A549 (cell line): ENCODE data around the gene RNF167. TPM values are rescaled to one million over a fixed set of nuclear protein-coding genes. Genes with fewer than 3 reads are reported as not detected.

Experiments used
- ATAC-seq, 2 experiments: fragments of 200-7000 bp in 1 of 2; fragments of >200 bp in 1 of 2; cut with Nextera tagmentation in 1 of 2; cut with Tn5 transposase in 1 of 2; 3 replicates each; pipeline versions ENCODE4 v1.8.0 to v1.9.1; 2018 to 2020; ENCODE audit warnings: mild to moderate bottlenecking in 1 of 2, moderate library complexity in 1 of 2
- CTCF ChIA-PET: fragments of 300-600 bp; sonication (Branson Sonifier 250); formaldehyde crosslinking; extraction: SDS; loops from one replicate; lab custom pipeline; 2021; ENCODE audit warnings: antibody characterized with exemption, inconsistent platforms; lab: Yijun Ruan, JAX
- POLR2A ChIA-PET: fragments of 350-600 bp; formaldehyde crosslinking; extraction: SDS; loops from one replicate; lab custom pipeline; 2021; ENCODE audit warnings: antibody characterized with exemption, inconsistent platforms; lab: Yijun Ruan, JAX
- DNase-seq, 2 experiments: peaks; one replicate each; pipeline versions ENCODE4 v3.0.0 to v3.0.0-alpha.2; 2011 to 2016; ENCODE audit warnings: low read depth in 1 of 2, low spot score in 1 of 2
- FAIRE-seq: peaks from 2 replicates; lab custom pipeline; 2011; peaks lifted over from hg19 to GRCh38; lab: Jason Lieb, UNC
- H3K27ac ChIP-seq, 2 experiments: fragments of >200 bp; sonication (Bioruptor Twin); formaldehyde crosslinking; 3 replicates each; pipeline ENCODE4 v1.5.1; 2016 to 2017
- H3K4me1 ChIP-seq: fragments of >200 bp; sonication (Bioruptor Twin); formaldehyde crosslinking; 3 replicates; pipeline ENCODE4 v1.6.1; 2016
- H3K4me2 ChIP-seq: fragments of >200 bp; sonication (Bioruptor Twin); formaldehyde crosslinking; 3 replicates; pipeline ENCODE4 v1.6.1; 2016
- H3K4me3 ChIP-seq: fragments of >200 bp; sonication (Bioruptor Twin); formaldehyde crosslinking; 3 replicates; pipeline ENCODE4 v1.5.1; 2016
- H3K9me3 ChIP-seq: fragments of >200 bp; sonication (Bioruptor Twin); formaldehyde crosslinking; 3 replicates; pipeline ENCODE4 v1.6.1; 2016
- BCL3 ChIP-seq: fragments of >200 bp; sonication (Bioruptor Twin); formaldehyde crosslinking; IDR thresholded peaks from 3 replicates; pipeline ENCODE4 v1.6.1; 2016
- BHLHE40 ChIP-seq: IDR thresholded peaks from 2 replicates; pipeline ENCODE4 v1.6.1; 2012; ENCODE audit warnings: low read depth, low read length, inconsistent platforms
- CBX2 ChIP-seq: fragments of 200-600 bp; sonication (generic); IDR thresholded peaks from 2 replicates; pipeline ENCODE4 v1.6.1; 2016; ENCODE audit warnings: low read depth, mild to moderate bottlenecking, borderline replicate concordance
- CEBPB ChIP-seq, 2 experiments: fragments of >200 bp in 1 of 2; sonication (Bioruptor Twin) in 1 of 2; formaldehyde crosslinking in 1 of 2; IDR thresholded peaks; 2 replicates each; pipeline ENCODE4 v1.6.1; 2012 to 2016
- CHD2 ChIP-seq: fragments of 150-350 bp; IDR thresholded peaks from 2 replicates; pipeline ENCODE4 v1.6.1; 2014; ENCODE audit warnings: low read length; ENCODE audit not compliant: partially characterized antibody
- CTCF ChIP-seq: fragments of >200 bp; sonication (Bioruptor Twin); formaldehyde crosslinking; IDR thresholded peaks from 3 replicates; pipeline ENCODE4 v1.5.1; 2016
- EHF ChIP-seq: fragments of 250-450 bp; sonication (Bioruptor Pico); IDR thresholded peaks from 2 replicates; pipeline ENCODE4 v1.5.0; 2020; ENCODE audit warnings: mild to moderate bottlenecking
- EHMT2 ChIP-seq: fragments of 200-600 bp; sonication (generic); IDR thresholded peaks from 2 replicates; pipeline ENCODE4 v1.6.1; 2016; ENCODE audit warnings: antibody characterized with exemption, low read depth, mild to moderate bottlenecking, moderate library complexity
- EP300 ChIP-seq, 2 experiments: fragments of >200 bp; sonication (Bioruptor Twin); formaldehyde crosslinking; IDR thresholded peaks; 2 replicates in 1 of 2; 3 replicates in 1 of 2; pipeline ENCODE4 v1.6.1; 2016 to 2017
- ESRRA ChIP-seq: fragments of 150-350 bp; IDR thresholded peaks from 2 replicates; pipeline ENCODE4 v1.6.1; 2014; ENCODE audit warnings: mild to moderate bottlenecking, low read length, borderline replicate concordance
- FOSB ChIP-seq: fragments of 250-450 bp; sonication (Bioruptor Pico); IDR thresholded peaks from 2 replicates; pipeline ENCODE4 v1.5.0; 2020; ENCODE audit warnings: mild to moderate bottlenecking, moderate library complexity
- FOXS1 ChIP-seq: fragments of 250-450 bp; sonication (Bioruptor Pico); IDR thresholded peaks from 2 replicates; pipeline ENCODE4 v1.5.0; 2020; ENCODE audit warnings: mild to moderate bottlenecking, moderate library complexity
- HOXA7 ChIP-seq: fragments of 250-450 bp; sonication (Bioruptor Pico); IDR thresholded peaks from 2 replicates; pipeline ENCODE4 v1.5.0; 2020; ENCODE audit warnings: mild to moderate bottlenecking, moderate library complexity
- HOXB13 ChIP-seq: fragments of 250-450 bp; sonication (Bioruptor Pico); IDR thresholded peaks from 2 replicates; pipeline ENCODE4 v1.5.0; 2020; ENCODE audit warnings: low read depth, mild to moderate bottlenecking, moderate library complexity
- JUN ChIP-seq, 2 experiments: fragments of >200 bp; sonication (Bioruptor Twin); formaldehyde crosslinking; IDR thresholded peaks; 2 replicates in 1 of 2; 3 replicates in 1 of 2; pipeline ENCODE4 v1.6.1; 2016 to 2017
- JUNB ChIP-seq: fragments of >200 bp; sonication (Bioruptor Twin); formaldehyde crosslinking; IDR thresholded peaks from 2 replicates; pipeline ENCODE4 v1.6.1; 2016
- KDM1A ChIP-seq: fragments of 200-600 bp; sonication (generic); IDR thresholded peaks from 2 replicates; pipeline ENCODE4 v1.6.1; 2016; ENCODE audit warnings: low read depth, mild to moderate bottlenecking
- KDM5A ChIP-seq: fragments of 200-600 bp; sonication (generic); IDR thresholded peaks from 2 replicates; pipeline ENCODE4 v1.6.1; 2016; ENCODE audit warnings: antibody characterized with exemption, mild to moderate bottlenecking
- MAFK ChIP-seq: fragments of 450-650 bp; IDR thresholded peaks from 2 replicates; pipeline ENCODE4 v1.6.1; 2014; ENCODE audit not compliant: partially characterized antibody
- NFE2L2 ChIP-seq: fragments of 150-350 bp; conservative IDR thresholded peaks from 2 replicates; pipeline ENCODE4 v1.6.1; 2014; ENCODE audit warnings: low read length
- NPAS2 ChIP-seq: fragments of 250-450 bp; sonication (Bioruptor Pico); IDR thresholded peaks from 2 replicates; pipeline ENCODE4 v1.8.0; 2022; ENCODE audit warnings: mild to moderate bottlenecking, moderate library complexity, borderline replicate concordance
- NR3C1 ChIP-seq: fragments of >200 bp; sonication (Bioruptor Twin); formaldehyde crosslinking; IDR thresholded peaks from 3 replicates; pipeline ENCODE4 v1.6.1; 2017
- PHF8 ChIP-seq: fragments of 200-600 bp; sonication (generic); IDR thresholded peaks from 2 replicates; pipeline ENCODE4 v1.6.1; 2016; ENCODE audit warnings: low read depth, mild to moderate bottlenecking, antibody characterized with exemption, moderate library complexity, borderline replicate concordance
- POLR2AphosphoS2 ChIP-seq: conservative IDR thresholded peaks from 2 replicates; pipeline ENCODE4 v1.6.1; 2012; ENCODE audit warnings: low read length, improper control_type of control experiment, inconsistent platforms
- RARB ChIP-seq: fragments of 250-450 bp; sonication (Bioruptor Pico); IDR thresholded peaks from 2 replicates; pipeline ENCODE4 v1.8.0; 2021; ENCODE audit warnings: mild to moderate bottlenecking, moderate library complexity
- RFX5 ChIP-seq: fragments of 450-650 bp; IDR thresholded peaks from 2 replicates; pipeline ENCODE4 v1.7.1; 2014; ENCODE audit warnings: antibody characterized with exemption, mild to moderate bottlenecking, moderate library complexity
- RNF2 ChIP-seq: fragments of 200-600 bp; sonication (generic); IDR thresholded peaks from 2 replicates; pipeline ENCODE4 v1.6.1; 2016; ENCODE audit warnings: low read depth, mild to moderate bottlenecking, antibody characterized with exemption, moderate library complexity, borderline replicate concordance
- SMC3 ChIP-seq: fragments of >200 bp; sonication (Bioruptor Twin); formaldehyde crosslinking; IDR thresholded peaks from 3 replicates; pipeline ENCODE4 v1.6.1; 2018; ENCODE audit warnings: inconsistent platforms
- TFCP2L1 ChIP-seq: fragments of 250-450 bp; sonication (Bioruptor Pico); IDR thresholded peaks from 2 replicates; pipeline ENCODE4 v1.5.0; 2021; ENCODE audit warnings: mild to moderate bottlenecking
- TP53 ChIP-seq: fragments of 250-450 bp; sonication (Bioruptor Pico); IDR thresholded peaks from 2 replicates; pipeline ENCODE4 v1.5.0; 2021; ENCODE audit warnings: mild to moderate bottlenecking, moderate library complexity
- ZC3H11A ChIP-seq: fragments of 450-650 bp; IDR thresholded peaks from 2 replicates; pipeline ENCODE4 v1.6.1; 2014; ENCODE audit warnings: antibody characterized with exemption, mild to moderate bottlenecking
- ZFP36 ChIP-seq: fragments of 450-650 bp; IDR thresholded peaks from 2 replicates; pipeline ENCODE4 v1.6.1; 2014; ENCODE audit warnings: borderline replicate concordance; ENCODE audit not compliant: partially characterized antibody
- ZNF302 ChIP-seq: fragments of 250-450 bp; sonication (Bioruptor Pico); IDR thresholded peaks from 2 replicates; pipeline ENCODE4 v1.9.0; 2021; ENCODE audit warnings: inconsistent platforms, mild to moderate bottlenecking, moderate library complexity
- ZSCAN20 ChIP-seq: fragments of 250-450 bp; sonication (Bioruptor Pico); IDR thresholded peaks from 2 replicates; pipeline ENCODE4 v1.8.0; 2022; ENCODE audit warnings: mild to moderate bottlenecking, moderate library complexity
- WGBS: methylation state at CpG from one replicate; pipeline ENCODE4 v1.1.6; 2017; ENCODE audit errors: missing lambda C conversion rate; 5-methylcytosine and 5-hydroxymethylcytosine counted together
- polyA plus RNA-seq, 4 experiments: library from polyadenylated mRNA; depleted of rRNA in 3 of 4; stranded (reverse); fragments of >200 nt; fragmentation: RNase III in 1 of 4; extraction: RNeasy Plus Mini Kit Qiagen cat#74134 plus additional on column Dnase treatment in 1 of 4; gene quantifications; 2 replicates in 3 of 4; 3 replicates in 1 of 4; pipeline ENCODE4 v1.2.3, GENCODE V29; 2011 to 2017
- TF ChIP-seq, protein P1 (sequence below): fragments of >200 bp; sonication (Bioruptor Twin); formaldehyde crosslinking; IDR thresholded peaks from 2 replicates; pipeline ENCODE4 v1.6.1; 2016
- TF ChIP-seq, protein P2 (sequence below): fragments of 250-450 bp; sonication (Bioruptor Pico); IDR thresholded peaks from 2 replicates; pipeline ENCODE4 v1.5.0; 2020; ENCODE audit warnings: low read depth, mild to moderate bottlenecking, moderate library complexity
- TF ChIP-seq, protein P3 (sequence below): IDR thresholded peaks from 2 replicates; pipeline ENCODE4 v1.6.1; 2012
- TF ChIP-seq, protein P4 (sequence below): IDR thresholded peaks from 2 replicates; pipeline ENCODE4 v1.6.1; 2012

Gene RNF167
- polyA plus RNA-seq, 2 of the 4 experiments (the other 2 are of a cell fraction), result 86.4 to 98.7 TPM

DNA sequence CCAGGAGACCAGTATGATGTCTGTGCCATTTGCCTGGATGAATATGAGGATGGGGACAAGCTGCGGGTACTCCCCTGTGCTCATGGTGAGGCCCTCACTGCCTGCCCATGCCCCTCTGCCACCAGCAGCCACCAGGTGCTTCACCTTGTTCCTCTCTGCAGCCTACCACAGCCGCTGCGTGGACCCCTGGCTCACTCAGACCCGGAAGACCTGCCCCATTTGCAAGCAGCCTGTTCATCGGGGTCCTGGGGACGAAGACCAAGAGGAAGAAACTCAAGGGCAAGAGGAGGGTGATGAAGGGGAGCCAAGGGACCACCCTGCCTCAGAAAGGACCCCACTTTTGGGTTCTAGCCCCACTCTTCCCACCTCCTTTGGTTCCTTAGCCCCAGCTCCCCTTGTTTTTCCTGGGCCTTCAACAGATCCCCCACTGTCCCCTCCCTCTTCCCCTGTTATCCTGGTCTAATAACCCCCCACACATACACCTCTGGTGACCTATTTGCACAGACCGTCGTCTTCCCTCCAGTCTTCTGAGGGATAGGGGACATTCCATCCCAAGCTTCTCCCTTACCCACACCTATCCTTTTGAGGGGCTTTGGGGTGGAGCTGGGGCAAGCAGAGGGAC, 4.6 kb downstream of the RNF167 start:
- ATAC-seq, result no peak
- ChIA-PET POLR2A (interaction anchor here (5.3 kb wide), 1 partner anchor 22 kb away, joined by 67 read pairs; the partner anchor contains the start of gene SPAG7), CTCF (interaction anchor here (0.6 to 3.7 kb wide), 4 partner anchors 18 to 89 kb away, joined by 3 to 17 read pairs (median 8); partner anchors contain the start of gene CAMTA2)
- no peak for TF ChIP-seq FOSB (CRISPR knock-in tag)
- TF ChIP-seq KDM5A, result no peak
- no peak for TF ChIP-seq NR3C1
- no peak for TF ChIP-seq CBX2
- no peak for TF ChIP-seq EHF (CRISPR knock-in tag)
- TF ChIP-seq RFX5, result no peak
- no peak for TF ChIP-seq ZSCAN20
- no peak for TF ChIP-seq ZNF302 (CRISPR knock-in tag)
- TF ChIP-seq HOXA7 (CRISPR knock-in tag), result no peak; the same call in 1 of the 2 replicates
- no peak for TF ChIP-seq HOXB13 (CRISPR knock-in tag)
- TF ChIP-seq BHLHE40, result no peak
- no peak for TF ChIP-seq NPAS2
- no peak for TF ChIP-seq PHF8
- peak; percentile 9 for TF ChIP-seq CHD2
- no peak for TF ChIP-seq MAFK
- TF ChIP-seq, protein P1, sequence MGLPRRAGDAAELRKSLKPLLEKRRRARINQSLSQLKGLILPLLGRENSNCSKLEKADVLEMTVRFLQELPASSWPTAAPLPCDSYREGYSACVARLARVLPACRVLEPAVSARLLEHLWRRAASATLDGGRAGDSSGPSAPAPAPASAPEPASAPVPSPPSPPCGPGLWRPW, result no peak
- no peak for TF ChIP-seq SMC3
- TF ChIP-seq CTCF, result no peak
- TF ChIP-seq RARB (CRISPR knock-in tag), result peak; percentile 86
- TF ChIP-seq TFCP2L1 (CRISPR knock-in tag), result peak; percentile 61
- TF ChIP-seq, protein P2, sequence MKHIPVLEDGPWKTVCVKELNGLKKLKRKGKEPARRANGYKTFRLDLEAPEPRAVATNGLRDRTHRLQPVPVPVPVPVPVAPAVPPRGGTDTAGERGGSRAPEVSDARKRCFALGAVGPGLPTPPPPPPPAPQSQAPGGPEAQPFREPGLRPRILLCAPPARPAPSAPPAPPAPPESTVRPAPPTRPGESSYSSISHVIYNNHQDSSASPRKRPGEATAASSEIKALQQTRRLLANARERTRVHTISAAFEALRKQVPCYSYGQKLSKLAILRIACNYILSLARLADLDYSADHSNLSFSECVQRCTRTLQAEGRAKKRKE (CRISPR knock-in tag), result no peak
- TF ChIP-seq BCL3, result no peak
- TF ChIP-seq, protein P3, sequence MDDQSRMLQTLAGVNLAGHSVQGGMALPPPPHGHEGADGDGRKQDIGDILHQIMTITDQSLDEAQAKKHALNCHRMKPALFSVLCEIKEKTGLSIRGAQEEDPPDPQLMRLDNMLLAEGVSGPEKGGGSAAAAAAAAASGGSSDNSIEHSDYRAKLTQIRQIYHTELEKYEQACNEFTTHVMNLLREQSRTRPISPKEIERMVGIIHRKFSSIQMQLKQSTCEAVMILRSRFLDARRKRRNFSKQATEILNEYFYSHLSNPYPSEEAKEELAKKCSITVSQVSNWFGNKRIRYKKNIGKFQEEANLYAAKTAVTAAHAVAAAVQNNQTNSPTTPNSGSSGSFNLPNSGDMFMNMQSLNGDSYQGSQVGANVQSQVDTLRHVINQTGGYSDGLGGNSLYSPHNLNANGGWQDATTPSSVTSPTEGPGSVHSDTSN, result peak; percentile 81
- TF ChIP-seq NFE2L2, result no peak
- TF ChIP-seq EHMT2, result no peak
- 0 out of 2 replicates have a peak, but pooled peaks have one; percentile 27 for TF ChIP-seq ESRRA
- no peak for TF ChIP-seq CEBPB (IDR thresholded peaks at IDR 0.05)
- no peak for TF ChIP-seq KDM1A
- TF ChIP-seq EP300 (IDR thresholded peaks at IDR 0.05), result no peak
- no peak for TF ChIP-seq FOXS1 (CRISPR knock-in tag)
- TF ChIP-seq, protein P4, sequence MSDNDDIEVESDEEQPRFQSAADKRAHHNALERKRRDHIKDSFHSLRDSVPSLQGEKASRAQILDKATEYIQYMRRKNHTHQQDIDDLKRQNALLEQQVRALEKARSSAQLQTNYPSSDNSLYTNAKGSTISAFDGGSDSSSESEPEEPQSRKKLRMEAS, result no peak
- no peak for TF ChIP-seq JUNB
- TF ChIP-seq POLR2AphosphoS2, result peak; percentile 94
- TF ChIP-seq TP53 (CRISPR knock-in tag), result peak; percentile 81
- TF ChIP-seq JUN (IDR thresholded peaks at IDR 0.05), result peak in 1 of 2 experiments; percentile 55; a peak in 3 of 5 replicates
- no peak for TF ChIP-seq ZC3H11A
- TF ChIP-seq ZFP36, result no peak
- TF ChIP-seq RNF2, result no peak

More for the DNA sequence above, 4.6 kb downstream of the RNF167 start:
- FAIRE-seq (no peak), DNase-seq (no peak)
- Histone ChIP-seq H3K27ac (peak overlapping the region; percentile 99), H3K4me2 (peak overlapping the region; percentile 99), H3K9me3 (no peaks in the 10 kb centered on the region), H3K4me1 (peaks cover 55% of the 10 kb centered on the region), H3K4me3 (peak overlapping the region; percentile 98)
- 62% methylated on average over 8 of the region's 8 CpGs for WGBS
